GM10248 (cell line): ENCODE measurements around the gene TBC1D9B.

Experiments used
- CTCF ChIA-PET: fragments of 300-600 bp; sonication (Branson Sonifier 250); formaldehyde crosslinking; extraction: SDS; loops from one replicate; lab custom pipeline; 2021; ENCODE audit warnings: antibody characterized with exemption; lab: Yijun Ruan, JAX
- POLR2A ChIA-PET: fragments of 350-650 bp; sonication (Branson Sonifier 250); formaldehyde crosslinking; extraction: SDS; loops from one replicate; lab custom pipeline; 2020; ENCODE audit warnings: antibody characterized with exemption; lab: Yijun Ruan, JAX
- DNase-seq: peaks from one replicate; pipeline ENCODE4 v3.0.0; 2012; ENCODE audit errors: extremely low spot score
- CTCF ChIP-seq: IDR thresholded peaks from 2 replicates; pipeline ENCODE4 v1.5.1; 2012; ENCODE audit warnings: mild to moderate bottlenecking, low read depth; ENCODE audit errors: extremely low read depth, missing control alignments, control extremely low read depth

Gene TBC1D9B

GRCh38 chr5:179912951-179913350 is 5.3 kb upstream of the TBC1D9B start:
- TF ChIP-seq CTCF: no peak
- ChIA-PET CTCF (interaction anchor here (1.4 to 1.7 kb wide), 2 partner anchors 10 kb away, joined by 4 to 7 read pairs; no protein-coding TSS in a partner anchor), POLR2A (no interaction called here)
- DNase-seq: no peak

DNA sequence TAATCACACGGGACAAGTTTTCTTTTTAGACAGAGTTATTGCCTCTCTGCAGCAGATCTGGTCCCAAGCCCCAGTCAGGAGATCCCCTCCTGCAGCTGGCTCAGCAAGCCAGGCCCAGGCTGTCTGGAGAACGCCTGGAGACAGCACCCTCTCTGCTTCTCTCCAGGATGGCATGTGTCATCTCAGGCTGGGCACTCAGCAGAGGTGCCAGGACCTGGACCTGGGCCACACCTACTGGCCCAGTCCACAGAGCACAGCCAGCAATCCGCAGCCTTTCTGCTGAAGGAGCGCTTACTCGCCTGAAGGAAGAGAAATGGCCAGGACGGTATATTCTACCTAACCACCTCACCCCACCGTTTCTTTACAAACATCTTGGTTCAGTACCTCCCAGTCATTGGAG is 4.7 kb upstream of the TBC1D9B start:
- TF ChIP-seq CTCF: no peak
- no peak for DNase-seq
- ChIA-PET CTCF (interaction anchor here (0.9 to 1.4 kb wide), 3 partner anchors 9 to 559 kb away, joined by 3 to 4 read pairs (median 3); no protein-coding TSS in a partner anchor), POLR2A (no interaction called here)

GRCh38 chr5:179909224-179909623 is 1.5 kb upstream of the TBC1D9B start:
- CTCF ChIA-PET: interaction anchor here (1.6 kb wide), 1 partner anchor 27 kb away, joined by 3 read pairs; no protein-coding TSS in a partner anchor
- POLR2A ChIA-PET: no interaction called here
- DNase-seq: no peak
- no peak for TF ChIP-seq CTCF

DNA sequence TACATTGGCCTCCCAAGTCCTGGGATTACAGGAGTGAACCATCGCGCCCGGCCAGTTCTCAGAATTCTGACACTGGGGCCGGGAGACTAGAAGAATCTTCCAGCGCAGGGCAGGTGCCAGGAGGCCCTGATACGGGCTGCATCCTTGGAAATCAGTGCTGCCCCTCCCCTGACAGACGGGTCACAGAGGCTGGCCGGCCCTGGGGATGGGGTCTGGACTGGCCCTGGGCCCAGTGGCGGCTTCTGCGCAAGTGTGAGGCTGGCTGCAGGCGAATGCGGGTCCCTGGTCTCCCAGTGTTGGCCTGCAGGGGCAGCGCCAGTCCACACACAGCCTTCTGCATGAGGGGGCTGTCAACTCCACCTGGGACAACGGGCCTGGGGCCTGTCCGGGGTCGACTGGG is 831 bp upstream of the TBC1D9B start:
- ChIA-PET CTCF (interaction anchor here (0.7 to 1.6 kb wide), 8 partner anchors 8 to 148 kb away, joined by 3 to 5 read pairs (median 3); no protein-coding TSS in a partner anchor), POLR2A (no interaction called here)
- peak; percentile 21 for TF ChIP-seq CTCF
- no peak for DNase-seq

DNA sequence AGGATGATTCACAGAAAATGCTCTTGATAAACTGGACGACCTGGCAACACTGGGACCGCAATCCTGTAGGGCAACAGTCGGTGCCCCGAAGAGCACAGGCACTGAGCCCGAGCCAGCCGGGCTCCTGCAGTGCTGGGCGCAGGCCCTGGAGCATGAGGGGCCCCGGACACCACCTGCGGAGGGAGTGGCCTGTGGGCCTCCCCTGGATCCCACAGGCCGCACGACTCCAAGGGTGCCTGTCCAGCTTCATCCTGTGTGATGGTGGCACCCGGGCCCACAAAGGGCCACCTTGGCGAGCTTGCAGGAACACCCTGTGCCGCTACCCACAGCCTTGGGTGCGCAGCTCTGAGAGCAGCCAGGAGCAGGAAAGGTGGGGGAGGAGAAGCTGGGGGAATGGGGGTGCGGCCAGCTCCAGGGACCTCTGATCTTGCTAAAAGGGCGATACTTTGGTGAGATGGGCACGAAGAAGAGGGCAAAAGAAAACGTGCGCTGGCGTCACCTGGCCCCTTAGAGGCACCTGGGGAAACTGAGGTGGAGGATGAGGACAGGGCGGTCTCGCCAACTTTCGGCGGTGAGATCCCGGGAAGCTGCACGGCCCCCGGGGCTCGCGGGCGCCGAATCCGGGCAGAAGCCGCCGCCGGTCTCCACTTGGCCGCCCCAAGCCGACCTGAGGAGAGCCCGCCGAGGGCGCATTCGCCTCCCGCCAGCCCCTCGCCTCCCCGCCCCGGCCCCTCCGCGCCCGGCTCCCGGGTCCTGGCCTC is 722 bp downstream of the TBC1D9B start:
- CTCF ChIA-PET: interaction anchor here (1.0 to 3.0 kb wide), 9 partner anchors 9 to 110 kb away, joined by 3 to 20 read pairs (median 4); no protein-coding TSS in a partner anchor
- POLR2A ChIA-PET: no interaction called here
- no peak for DNase-seq
- TF ChIP-seq CTCF: no peak

DNA sequence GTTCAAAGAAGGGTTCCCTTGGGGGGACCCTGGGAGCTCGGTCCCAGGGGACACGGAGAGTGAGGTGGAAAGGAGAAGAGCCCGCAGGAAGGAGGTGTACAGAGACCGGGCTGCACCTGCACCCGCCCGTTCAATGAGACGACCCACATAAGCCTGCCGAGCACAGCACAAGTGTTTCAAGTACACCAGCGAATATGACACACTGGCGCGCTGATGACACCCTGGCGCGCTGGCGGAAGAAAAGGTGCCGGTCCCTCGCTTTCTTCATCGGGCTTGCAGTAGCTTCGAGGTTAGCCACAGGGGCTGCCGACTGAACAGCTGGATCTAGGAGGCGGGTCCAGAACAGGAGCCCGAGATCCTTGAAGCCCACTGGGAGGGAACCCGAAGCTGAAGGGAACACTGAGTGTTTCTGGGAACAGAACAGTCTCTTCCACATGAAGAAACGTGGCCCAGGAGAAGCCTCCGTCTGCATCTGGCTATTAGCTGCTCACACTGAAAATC is 1.4 kb downstream of the TBC1D9B start:
- no peak for DNase-seq
- no peak for TF ChIP-seq CTCF
- ChIA-PET POLR2A (no interaction called here), CTCF (interaction anchor here (1.0 to 3.0 kb wide), 10 partner anchors 9 to 109 kb away, joined by 3 to 20 read pairs (median 4); no protein-coding TSS in a partner anchor)
